ENCODE measurements around the gene ATP6V0A4.
"Not testable (repeated sequence)": the region's sequence is repeated elsewhere in the genome, so short reads cannot be mapped to it uniquely, and the experiment has no call there.

ATP6V0A4 gene

DNA sequence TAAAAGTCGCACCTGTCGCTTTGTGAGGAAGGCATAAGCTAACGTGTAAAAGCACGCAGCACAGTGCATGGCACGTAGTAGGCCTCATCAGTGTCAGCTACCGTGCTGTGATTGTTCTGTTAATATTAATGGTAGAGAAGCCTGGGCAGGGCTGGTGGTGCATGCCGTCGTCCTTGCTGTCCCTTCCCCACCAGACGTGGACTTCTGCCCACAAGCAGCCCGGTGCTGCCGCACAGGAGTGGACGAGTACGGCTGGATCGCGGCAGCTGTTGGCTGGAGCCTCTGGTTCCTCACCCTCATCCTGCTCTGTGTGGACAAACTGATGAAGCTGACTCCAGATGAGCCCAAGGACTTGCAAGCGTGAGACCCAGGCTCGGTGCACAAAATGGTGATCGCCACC is 4.7 kb upstream of the ATP6V0A4 start:
- DNase-seq (ENCODE audit: low read depth) = no peak

DNA sequence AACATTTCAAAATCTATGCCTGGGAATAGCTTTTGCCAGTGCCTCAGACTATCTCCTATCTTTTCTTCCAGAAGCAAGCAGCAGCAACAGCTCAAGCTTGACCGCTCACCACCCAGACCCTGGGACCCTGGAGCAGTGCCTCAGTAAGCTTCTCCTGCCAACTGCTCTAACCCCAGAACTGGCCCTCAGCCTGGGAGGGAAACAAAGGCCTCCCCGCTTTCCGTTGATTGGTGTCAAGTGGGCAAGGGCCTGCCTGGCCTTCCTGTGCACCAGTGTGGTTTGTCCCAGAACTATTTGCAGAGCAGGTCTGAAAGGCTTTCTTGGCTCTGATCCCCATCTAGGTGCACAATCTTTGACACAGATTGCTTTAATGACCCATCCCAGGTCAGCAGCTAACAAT is 3.3 kb upstream of the ATP6V0A4 start:
- no peak for DNase-seq (ENCODE audit: low read depth)

DNA sequence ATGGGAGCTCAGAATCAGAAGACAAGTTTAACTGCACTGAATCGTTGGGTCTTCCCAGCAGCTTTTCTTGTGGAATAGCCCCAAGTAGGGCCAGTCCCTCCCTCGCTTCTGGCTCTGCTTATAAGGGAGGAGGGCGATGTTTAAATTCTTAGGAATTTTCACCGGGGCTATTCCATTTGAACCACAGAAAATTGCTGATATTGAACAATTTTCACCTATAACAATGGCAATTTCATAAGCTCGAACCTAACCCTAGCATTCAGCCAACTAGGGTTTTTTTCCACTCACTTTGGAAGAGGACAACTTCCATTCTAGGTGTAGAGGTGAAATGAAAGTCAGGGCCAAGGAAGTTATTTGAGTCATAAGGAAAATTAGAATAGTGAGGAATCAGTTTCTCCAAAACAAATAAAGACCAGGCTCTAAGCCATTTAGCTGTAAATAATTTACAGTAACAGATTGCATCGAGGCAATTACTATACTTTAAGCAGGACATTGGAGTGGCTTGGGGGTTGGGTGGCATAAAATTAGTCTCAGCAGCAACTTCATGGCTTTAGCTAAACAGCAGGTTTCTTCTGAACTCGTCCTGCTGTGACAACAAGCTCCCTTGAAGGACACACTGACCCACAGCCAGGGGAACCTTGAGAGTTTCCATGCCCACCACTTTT is 1.5 kb upstream of the ATP6V0A4 start:
- DNase-seq (ENCODE audit: low read depth) = no peak

DNA sequence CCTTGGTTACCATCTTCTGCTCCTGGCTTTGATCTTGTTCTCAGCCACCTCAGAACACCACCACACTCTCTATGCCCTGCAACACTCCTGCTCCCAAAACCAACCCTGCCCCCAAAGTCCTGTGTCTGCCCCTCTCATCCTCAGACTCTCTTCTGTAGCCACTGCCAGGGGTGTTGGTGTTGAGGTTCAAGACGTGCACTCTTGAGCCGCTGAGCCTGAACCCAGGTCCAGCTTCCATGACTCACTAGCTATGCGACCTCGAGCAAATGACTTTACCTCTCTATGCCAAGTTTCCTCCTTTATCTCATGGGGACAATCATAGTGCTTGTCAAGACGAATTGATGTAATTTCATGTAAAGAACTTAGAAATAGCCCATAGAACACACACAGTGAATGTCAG is 840 bp upstream of the ATP6V0A4 start:
- no peak for DNase-seq (ENCODE audit: low read depth)

DNA sequence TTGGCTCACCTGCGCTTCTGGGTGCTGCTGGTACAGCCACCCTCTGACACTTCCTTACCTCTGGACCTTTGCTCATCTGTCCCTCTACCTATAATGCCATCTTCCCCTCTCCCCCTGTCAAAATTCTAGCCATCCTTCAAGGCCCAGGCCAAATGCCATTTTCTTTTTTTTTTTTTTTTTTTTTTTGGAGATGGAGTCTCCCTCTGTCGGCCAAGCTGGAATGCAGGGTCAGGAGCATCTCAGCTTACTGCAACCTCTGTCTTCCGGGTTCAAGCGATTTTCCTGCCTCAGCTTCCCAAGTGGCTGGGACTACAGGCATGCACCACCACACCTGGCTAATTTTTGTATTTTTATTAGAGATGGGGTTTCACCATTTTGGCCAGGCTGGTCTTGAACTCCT is 950 bp downstream of the ATP6V0A4 start:
- DNase-seq (ENCODE audit: low read depth) = not testable (repeated sequence)

DNA sequence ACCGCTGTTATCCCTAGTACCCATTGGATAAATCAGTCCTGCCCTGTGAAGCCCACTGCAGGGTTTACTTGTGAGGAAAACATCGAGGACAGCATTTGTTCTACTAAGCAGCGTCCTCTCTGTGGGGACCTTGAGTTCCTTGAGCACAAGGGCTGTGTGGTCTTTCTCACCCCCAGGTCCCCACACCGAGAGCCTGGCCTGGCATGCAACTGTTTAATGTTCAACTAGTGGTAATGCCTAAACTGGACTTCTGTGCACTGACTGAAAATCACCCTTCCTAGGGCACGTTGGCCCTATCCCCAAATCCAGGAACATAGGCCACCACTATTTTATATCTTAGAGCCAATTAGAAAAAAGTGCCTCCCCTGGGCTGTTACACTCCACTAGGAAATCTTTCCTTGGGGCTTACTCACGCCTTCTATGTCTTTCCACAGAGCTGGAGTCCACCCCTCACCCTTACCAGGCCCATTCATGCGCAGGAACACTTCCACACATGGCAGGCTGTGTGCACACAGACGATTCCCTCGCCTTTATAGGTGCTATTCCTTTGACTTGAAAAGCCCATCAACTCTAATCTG is 1.9 kb downstream of the ATP6V0A4 start:
- DNase-seq (ENCODE audit: low read depth) = no peak

DNA sequence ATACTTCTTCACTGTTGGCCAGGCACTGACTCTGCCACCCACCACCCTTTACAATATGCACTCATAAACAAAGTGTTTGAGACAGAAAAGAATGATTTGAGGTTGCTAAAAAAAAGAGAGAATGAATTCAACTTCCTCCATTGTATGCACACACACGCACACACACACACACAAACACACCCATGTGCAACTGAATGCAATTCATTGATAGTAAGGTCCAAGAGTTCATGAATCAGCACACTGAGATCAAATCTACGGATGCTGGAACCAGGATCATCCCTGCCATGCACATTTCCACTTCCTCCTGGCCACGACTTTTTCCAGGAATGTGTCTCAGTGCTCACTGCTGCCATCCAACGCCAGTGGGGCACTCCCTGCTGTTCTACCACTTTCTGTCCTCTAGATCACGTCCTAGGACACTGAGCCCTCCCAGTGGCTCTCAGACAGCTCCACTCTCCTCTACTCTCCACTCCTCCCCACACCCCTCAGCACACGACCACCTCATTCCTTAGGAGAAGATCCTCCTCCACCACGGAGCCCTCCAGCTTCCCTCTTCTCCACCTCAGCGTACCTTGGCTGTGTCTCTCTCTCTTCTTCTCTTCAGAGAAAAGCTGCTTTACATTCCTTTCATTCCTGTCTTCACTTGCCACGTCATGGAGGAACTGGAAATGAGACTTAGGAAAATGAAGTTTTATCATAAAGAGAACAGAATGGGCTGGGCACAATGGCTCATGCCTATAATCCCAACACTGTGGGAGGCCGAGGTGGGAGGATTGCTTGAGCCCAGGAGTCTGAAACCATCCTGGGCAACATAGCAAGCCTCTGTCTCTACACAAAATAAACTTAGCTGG is 12.2 kb downstream of the ATP6V0A4 start:
- DNase-seq (ENCODE audit: low read depth) = no peak

DNA sequence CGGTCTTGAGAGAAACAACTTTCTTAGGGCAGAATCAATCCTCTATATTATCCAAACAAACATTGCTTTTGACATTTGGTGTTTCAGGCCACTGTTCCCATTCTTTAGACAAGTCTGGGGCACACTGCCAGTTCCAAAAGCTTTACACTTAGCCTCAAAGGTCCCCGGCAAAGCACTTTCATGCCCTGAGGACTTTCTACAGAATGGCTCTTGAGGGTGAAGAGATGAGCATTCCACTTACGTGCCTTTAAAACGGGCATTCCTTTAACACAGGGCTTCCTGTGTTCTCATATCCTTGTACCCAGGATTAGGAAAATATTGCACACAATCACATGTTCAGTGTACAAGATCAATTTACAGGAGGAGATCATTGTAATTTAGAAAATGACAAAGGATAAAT is 13.3 kb downstream of the ATP6V0A4 start:
- DNase-seq (ENCODE audit: low read depth) = no peak

DNA sequence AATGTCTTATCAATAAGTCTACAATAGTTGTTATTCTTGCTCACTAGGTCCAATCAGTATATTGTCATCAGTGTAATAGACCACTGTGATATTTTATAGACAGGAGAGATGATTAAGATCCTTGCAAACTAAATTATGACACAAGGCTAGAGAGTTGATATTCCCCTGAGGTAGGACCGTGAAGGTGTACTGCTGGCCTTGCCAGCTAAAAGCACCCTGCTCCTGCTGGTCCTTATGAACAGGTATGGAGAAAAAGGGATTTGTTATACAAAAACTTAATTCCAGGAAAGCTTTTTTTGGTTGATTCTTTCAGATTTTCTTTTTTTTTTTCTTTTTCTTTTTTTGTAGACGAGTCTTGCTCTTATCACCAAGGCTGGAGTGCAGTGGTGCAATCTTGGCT is 17.0 kb downstream of the ATP6V0A4 start:
- no peak for DNase-seq (ENCODE audit: low read depth)

DNA sequence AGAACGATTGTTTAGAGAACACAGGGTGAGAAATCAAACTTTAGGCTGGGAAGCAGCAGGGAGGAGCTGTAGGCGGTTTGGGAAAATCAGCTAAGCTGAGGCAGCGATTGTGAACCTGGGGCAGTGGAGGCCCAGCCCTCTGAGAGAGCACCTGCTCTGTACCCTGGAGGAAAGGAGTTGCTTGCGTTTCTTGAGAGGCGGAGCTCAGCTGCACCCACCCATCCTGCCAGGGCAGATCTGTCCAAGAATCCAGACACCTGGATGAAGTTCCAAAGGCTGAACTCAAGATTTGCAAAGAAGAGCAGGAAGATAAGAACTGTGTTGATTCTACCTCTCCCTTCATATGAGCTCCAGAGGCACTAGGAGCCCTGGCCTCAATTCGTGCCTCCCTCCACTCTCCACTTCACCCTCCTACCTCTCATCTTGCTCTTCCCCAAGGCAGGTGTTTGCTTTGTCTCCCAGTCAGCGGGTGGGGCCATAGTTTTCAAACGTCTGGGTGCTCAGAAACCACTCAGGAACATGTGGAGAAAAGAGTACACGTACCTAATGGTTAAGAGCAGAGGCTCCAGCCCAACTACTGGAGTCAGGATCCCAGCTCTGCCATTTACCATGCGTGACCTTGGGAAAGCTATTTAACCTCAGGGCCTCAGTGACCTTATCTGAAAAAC is 21.7 kb downstream of the ATP6V0A4 start:
- no peak for DNase-seq (ENCODE audit: low read depth)

DNA sequence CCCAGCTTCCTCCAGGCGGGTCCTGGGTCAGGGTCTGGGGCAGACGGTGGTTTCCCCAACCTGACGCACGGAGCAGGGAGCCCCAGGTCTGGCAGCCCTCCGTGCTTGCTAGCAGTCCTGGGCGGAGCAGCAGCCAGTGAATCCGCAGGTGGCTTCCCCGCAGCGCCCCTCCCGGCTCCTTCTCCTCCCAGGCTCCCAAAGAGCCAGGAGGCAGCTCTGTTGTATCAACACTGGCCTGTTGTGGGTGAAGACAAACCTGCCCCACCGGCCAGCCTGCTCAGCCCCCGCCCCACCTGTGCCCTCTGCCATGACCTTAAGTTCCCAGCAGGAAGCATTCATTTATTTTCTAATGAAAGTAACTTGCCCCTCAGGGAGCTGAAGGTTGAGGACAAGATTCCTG is 24.2 kb downstream of the ATP6V0A4 start:
- no peak for DNase-seq (ENCODE audit: low read depth)

DNA sequence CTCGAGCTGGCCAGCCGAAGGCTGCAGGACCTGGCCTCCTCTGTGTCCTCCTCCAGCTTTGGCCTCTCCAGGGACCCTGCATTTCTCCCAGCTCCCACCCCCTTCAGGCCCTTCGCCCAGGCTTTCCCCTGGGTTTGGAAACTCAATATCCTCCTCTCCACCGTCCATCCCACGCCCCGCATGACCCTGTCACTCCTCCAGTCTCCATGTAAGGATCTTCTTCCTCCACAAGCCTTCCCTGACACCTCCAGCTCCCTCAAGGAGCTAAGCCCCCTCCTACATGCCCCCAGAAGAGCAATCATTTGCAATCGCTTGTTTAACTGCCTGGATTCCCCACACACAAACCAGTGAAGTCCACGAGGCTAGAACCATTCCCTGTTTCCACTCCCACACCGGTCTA is 24.8 kb downstream of the ATP6V0A4 start:
- DNase-seq (ENCODE audit: low read depth) = no peak

DNA sequence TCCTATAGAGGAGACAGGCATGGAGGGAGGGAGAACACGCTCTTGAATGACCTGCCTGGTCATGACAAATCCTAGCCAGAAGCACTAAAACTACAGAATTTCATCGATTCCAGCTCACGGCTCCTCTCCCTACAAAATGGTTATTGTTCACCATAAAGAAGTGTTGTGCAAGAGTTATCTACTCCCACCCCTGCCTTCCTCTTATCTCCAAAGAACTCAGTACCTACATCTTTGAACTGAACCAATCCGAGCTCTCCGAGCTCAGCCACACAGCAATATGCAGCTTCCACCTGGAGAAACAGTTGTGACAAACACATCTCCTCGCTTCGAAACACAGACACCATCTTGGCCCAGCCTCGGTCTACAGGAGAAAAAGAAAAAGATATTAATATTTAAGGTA is 27.1 kb downstream of the ATP6V0A4 start:
- DNase-seq (ENCODE audit: low read depth) = no peak

DNA sequence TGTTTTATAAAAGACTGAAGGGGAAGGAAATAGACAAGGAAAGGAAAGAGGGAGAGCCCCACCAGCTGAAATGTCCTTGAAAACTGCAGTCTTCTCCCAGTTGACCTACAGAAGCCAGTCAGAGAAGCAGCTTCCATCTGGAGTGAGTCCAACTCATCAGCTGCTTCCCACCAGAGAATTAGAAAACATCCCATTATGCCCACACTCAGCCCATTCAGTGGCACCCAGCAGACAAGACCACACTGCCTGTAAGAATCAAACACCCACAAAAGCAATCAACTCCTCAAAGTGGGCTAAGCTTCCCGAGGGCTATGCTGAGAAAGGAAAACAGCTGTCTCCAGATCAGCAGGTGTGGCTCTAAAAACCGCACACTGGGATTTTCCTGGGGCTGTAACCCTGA is 29.8 kb downstream of the ATP6V0A4 start:
- no peak for DNase-seq (ENCODE audit: low read depth)

DNA sequence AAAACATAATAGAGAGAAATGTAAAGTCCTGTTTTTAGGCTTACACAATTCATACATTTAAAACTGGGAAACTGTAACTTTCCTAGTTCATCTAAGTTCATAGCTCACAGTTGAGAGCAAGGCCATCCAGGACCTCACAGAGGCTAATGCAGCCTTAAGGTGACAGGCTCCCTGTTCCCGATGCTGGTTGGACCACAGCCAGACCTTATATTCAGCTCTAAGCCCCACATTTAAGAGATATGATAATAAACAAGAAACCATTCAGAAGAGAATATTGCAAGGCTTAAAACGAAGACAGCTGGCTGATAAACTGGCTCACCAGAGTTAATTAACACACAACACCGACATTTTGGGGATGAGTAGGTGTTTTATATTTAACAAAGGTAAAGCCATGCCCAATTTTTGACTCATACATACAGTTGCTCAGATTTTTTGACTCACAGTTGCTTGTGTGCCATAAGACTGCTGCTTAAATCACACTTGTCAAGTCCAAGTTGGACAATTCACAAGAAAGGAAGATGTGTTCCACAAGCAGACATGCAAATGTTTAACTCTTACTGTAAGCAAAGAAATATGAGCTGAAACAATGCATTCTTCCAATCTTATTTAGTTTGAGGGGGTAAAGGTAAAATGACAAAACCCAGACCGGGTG is 41.3 kb downstream of the ATP6V0A4 start:
- no peak for DNase-seq (ENCODE audit: low read depth)

DNA sequence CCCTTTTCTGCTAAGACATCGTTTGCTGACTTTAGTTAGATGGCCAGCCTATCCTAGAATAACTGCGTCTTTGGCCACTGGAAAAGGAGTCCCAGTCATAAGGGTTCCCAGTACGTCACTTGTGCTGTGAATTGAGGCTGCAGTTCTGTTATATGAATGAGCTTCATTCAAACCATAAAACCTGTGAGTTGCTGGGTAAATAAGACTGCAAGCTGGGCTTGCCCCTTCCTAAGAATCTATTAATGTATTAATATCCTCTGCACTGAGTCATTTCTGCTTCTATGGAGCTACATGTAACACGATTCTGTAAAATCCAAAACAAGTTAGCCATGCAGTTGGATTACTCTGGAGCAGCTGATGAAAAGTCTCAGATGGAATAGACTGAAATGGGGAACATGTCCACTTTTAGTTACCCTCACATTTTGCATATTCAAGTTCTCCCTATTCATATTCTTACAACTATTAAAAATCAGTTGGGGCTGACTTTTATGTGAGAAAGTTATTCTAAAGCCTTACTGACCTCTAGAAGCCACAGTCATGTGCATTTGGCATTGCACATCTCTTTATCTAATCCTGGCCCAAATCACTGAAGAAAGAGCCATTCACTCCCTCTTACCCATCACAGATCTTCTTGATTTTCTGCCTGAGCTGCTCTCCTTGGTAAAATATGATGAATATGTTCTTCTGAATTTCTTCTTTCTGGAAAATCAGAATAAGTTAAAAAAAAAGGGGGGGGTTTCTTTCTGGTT is 42.0 kb downstream of the ATP6V0A4 start:
- DNase-seq (ENCODE audit: low read depth) = no peak

DNA sequence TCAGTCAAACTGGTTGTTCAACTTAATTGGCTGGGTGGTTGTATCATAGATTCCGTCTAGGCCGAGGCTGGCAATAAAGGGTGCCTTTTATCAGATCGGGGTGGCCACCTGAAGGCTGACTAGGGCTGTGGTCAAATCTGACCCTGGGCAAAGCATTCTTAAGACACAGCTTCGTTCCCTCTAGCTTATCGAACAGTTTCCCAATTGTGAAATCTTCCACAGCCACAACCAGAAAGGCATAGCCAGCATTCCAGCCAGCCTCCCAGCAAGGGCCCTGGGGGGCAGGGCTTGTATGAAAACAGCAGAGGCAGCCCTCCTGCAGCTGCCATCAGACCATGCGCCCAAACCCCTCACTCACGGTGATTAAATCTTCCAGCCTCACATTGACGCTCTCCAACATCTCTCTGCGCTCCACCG is 42.7 kb downstream of the ATP6V0A4 start:
- DNase-seq (ENCODE audit: low read depth) = no peak

DNA sequence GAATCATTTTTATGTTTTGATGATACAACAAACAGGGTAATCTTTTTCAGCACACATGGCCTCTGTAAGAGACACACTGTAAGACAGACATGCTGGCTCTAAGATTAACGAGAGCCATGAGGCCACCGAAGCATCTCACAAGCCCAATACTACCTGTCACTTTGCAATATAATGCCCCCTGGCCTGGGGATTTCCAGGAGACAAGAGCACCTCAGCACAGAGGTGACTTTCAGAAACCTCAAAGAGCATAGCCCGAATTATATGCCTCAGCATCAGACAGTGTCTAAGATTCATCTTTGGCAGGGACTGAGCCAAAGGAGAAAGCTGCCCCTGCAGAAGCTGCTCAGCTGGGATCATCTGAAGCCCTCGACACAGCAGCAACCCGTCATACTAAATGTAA is 44.4 kb downstream of the ATP6V0A4 start:
- no peak for DNase-seq (ENCODE audit: low read depth)

DNA sequence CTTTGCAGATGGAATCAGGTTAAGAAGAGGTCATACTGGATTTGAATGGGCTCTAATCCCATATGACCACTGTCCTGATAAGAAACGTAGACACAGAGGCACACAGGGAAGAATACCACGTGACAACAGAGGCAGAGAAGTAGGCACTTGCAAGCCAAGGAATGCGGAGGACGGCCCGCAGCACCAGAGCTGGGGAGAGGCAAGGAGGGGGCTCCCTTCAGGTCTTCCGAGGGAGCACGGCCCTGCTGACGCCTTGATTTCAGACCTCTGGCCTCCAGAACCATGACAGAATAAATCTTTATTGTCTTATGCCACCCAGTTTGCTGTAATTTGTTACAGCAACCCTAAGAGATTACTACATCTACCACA is 44.9 kb downstream of the ATP6V0A4 start:
- DNase-seq (ENCODE audit: low read depth) = no peak

DNA sequence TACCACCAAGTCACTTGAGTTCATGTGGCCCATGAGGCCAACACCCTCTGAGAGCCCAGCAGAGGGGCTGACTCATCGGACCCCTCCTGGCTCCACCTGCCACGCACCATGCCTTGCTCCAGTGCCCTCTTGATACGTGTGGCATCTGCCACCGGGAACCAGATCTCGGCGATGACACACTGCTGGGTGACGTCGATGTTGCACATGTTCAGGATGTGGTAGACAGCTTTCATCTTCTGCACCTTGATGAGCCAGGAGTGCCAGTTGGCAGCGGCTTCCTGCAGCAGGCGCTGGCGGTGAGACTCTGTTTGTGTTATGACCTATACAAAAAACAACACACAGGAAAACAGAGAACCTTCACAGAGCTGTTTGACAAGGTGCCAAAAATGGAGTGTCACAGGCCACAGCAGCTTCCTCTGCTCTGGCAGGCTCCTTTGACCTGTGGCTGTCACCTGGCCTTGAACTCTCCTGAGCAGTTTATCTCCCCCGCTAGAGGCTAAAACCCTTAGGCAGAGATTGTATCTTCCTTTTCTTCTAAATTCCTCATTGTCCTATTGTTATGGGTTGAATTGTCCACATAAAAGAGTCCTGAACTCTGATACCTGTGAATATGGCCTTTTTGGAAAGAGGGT is 45.4 kb downstream of the ATP6V0A4 start:
- DNase-seq (ENCODE audit: low read depth) = no peak

DNA sequence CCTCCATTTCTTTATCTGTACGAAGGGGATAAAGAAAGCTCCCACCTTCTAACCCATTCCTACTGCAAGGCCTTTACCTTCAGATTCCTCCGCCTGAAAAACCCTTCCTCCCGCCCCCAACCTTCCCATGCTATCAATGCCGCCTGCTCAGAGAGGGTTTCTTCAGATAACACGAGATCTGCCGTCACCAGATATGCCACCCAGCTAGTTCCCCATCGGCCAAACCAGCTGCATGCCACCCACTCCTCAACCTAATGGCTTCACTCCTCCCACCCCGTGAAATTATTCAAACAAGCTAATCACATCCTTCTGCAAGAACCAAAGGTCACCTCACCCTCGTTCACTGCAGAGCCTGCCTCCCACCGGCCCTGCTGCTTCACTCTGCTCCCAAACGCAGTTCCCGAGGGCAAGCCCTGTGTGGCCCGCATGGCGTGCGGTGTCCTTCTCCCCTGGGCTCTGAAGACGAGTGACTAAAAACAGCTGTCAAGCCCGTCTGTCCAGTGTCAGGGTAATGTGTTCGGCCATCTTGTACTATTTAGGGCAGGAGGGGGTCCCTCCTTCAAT is 47.0 kb downstream of the ATP6V0A4 start:
- DNase-seq (ENCODE audit: low read depth) = no peak

Data from GM04503 (cell line).